AG10803 (cell line): ENCODE data around the gene MDM1.

ENCODE experiments used
- DNase-seq: peaks from one replicate; pipeline ENCODE4 v3.0.0; 2010; ENCODE audit warnings: low read depth
- H3K4me3 ChIP-seq: 2 replicates; pipeline ENCODE4 v1.5.1; 2011; ENCODE audit warnings: mild to moderate bottlenecking, low read length, control low read depth
- TF ChIP-seq, protein P1 (sequence below): conservative IDR thresholded peaks from 2 replicates; pipeline ENCODE4 v1.5.1; 2011; ENCODE audit warnings: mild to moderate bottlenecking, low read length, control low read depth, inconsistent platforms

The MDM1 gene

GRCh38 chr12:68250454-68250853 lies 81.7 kb downstream of the MDM1 start:
- TF ChIP-seq, protein P1, sequence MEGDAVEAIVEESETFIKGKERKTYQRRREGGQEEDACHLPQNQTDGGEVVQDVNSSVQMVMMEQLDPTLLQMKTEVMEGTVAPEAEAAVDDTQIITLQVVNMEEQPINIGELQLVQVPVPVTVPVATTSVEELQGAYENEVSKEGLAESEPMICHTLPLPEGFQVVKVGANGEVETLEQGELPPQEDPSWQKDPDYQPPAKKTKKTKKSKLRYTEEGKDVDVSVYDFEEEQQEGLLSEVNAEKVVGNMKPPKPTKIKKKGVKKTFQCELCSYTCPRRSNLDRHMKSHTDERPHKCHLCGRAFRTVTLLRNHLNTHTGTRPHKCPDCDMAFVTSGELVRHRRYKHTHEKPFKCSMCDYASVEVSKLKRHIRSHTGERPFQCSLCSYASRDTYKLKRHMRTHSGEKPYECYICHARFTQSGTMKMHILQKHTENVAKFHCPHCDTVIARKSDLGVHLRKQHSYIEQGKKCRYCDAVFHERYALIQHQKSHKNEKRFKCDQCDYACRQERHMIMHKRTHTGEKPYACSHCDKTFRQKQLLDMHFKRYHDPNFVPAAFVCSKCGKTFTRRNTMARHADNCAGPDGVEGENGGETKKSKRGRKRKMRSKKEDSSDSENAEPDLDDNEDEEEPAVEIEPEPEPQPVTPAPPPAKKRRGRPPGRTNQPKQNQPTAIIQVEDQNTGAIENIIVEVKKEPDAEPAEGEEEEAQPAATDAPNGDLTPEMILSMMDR: no peak
- DNase-seq: no peak

DNA sequence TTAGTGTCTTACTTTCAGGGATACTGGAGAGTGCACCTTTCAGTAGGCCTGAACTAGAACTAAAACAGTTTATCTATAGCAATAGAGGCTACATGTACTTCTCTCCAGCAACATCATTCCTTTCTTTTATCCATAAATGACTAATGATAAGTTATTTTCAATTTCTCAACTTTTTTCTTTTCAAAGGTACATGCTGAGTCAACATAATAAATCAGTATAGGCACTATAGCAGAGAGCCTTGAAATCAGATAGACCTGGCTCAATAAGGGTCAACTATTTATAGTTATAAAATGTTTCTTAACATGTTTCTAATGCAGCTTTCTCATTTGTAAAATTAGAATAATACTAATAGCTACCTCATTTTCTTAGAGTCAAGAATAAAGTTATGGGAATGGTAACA lies 84.4 kb downstream of the MDM1 start:
- H3K4me3 ChIP-seq: no peak overlapping the region
- TF ChIP-seq, protein P1: no peak
- no peak for DNase-seq

More at GRCh38 chr12:68250454-68250853, 81.7 kb downstream of the MDM1 start:
- H3K4me3 ChIP-seq: no peak overlapping the region

GRCh38 chr12:68246350-68246749 lies 85.8 kb downstream of the MDM1 start:
- DNase-seq: no peak
- no peak overlapping the region for H3K4me3 ChIP-seq
- TF ChIP-seq, protein P1: no peak

GRCh38 chr12:68245180-68246021 lies 86.8 kb downstream of the MDM1 start:
- no peak overlapping the region; the same call in 1 of the 2 replicates for H3K4me3 ChIP-seq
- no peak for DNase-seq
- TF ChIP-seq, protein P1: no peak
